Small intestine (tissue), 16 donors: ENCODE data around the gene BOLA3. TPM values are rescaled to one million over a fixed set of nuclear protein-coding genes. Genes with fewer than 3 reads are reported as not detected.
"Not testable (repeated sequence)": the region's sequence is repeated elsewhere in the genome, so short reads cannot be mapped to it uniquely, and the experiment has no call there.

Experiments
- DNase-seq, 2 donors: peaks; one replicate each; pipeline versions ENCODE4 v3.0.0 to v3.0.0-alpha.2; 2013
- FAIRE-seq: peaks from 2 replicates; lab custom pipeline; 2012; peaks lifted over from hg19 to GRCh38; lab: Jason Lieb, UNC
- H3K27ac ChIP-seq, 3 donors: one replicate each; pipeline ENCODE4 v1.5.1; 2013; ENCODE audit warnings: low read length in 2 of 3, mild to moderate bottlenecking in 2 of 3, control low read depth in 1 of 3, inconsistent platforms in 1 of 3, low read depth in 1 of 3, moderate library complexity in 1 of 3
- H3K27me3 ChIP-seq, 3 donors: one replicate each; pipeline ENCODE4 v1.6.1; 2013; ENCODE audit warnings: low read length in 3 of 3, inconsistent platforms in 1 of 3; ENCODE audit not compliant: control insufficient read depth in 3 of 3, insufficient read depth in 3 of 3
- H3K36me3 ChIP-seq, 3 donors: one replicate each; pipeline ENCODE4 v1.6.1; 2013; ENCODE audit warnings: low read length in 3 of 3, inconsistent platforms in 1 of 3, low read depth in 1 of 3, mild to moderate bottlenecking in 1 of 3, moderate library complexity in 1 of 3; ENCODE audit not compliant: control insufficient read depth in 3 of 3, insufficient read depth in 2 of 3
- H3K4me1 ChIP-seq, 3 donors: one replicate each; pipeline ENCODE4 v1.6.1; 2013; ENCODE audit warnings: low read length in 2 of 3, inconsistent platforms in 1 of 3, low read depth in 1 of 3, mild to moderate bottlenecking in 1 of 3, moderate library complexity in 1 of 3; ENCODE audit not compliant: control insufficient read depth in 3 of 3, insufficient read depth in 2 of 3
- H3K4me3 ChIP-seq, 3 donors: one replicate each; pipeline ENCODE4 v1.5.1; 2013; ENCODE audit warnings: low read length in 3 of 3, control low read depth in 1 of 3, inconsistent platforms in 1 of 3, low read depth in 1 of 3, mild to moderate bottlenecking in 1 of 3, moderate library complexity in 1 of 3
- H3K9me3 ChIP-seq, 2 donors: one replicate each; pipeline ENCODE4 v1.6.1; 2013; ENCODE audit warnings: low read depth in 1 of 2, low read length in 1 of 2; ENCODE audit not compliant: control insufficient read depth in 2 of 2, insufficient read depth in 1 of 2
- WGBS, 3 donors: extraction: QIAGEN DNeasy Blood & Tissue Kit; methylation state at CpG; one replicate each; pipeline ENCODE4 v1.1.7; 2013; 5-methylcytosine and 5-hydroxymethylcytosine counted together
- long read RNA-seq, 10 donors: transcript quantifications; one replicate each; lab custom pipeline, GENCODE V29; 2026
- polyA plus RNA-seq, 4 donors: library from polyadenylated mRNA; stranded (reverse) in 3 of 4; unstranded in 1 of 4; fragments of 200-250 nt in 3 of 4; fragments of 120-200 nt in 1 of 4; gene quantifications; one replicate each; pipeline versions ENCODE4 v1.2.1 to v1.2.3, GENCODE V29; 2013
- donor health status: healthy with polysubstance abuse.
- donor health status: control.
- donor health status: control.
- donor health status: Bipolar disorder and iron deficiency.
- donor health status: healthy.

BOLA3 gene
- polyA plus RNA-seq = 10 to 100 TPM; 26.4 to 75.8 (median 60.0) TPM
- long read RNA-seq, donor 1 = 0 reads
- long read RNA-seq, donor 2, transcript BOLA3-202 (4 exons, 639 nt) = major isoform, 7 of 12 reads
- long read RNA-seq, donor 2, partial matches to known transcripts = 0 of 12 reads
- long read RNA-seq, donor 2, other reads (novel, unspliced or antisense) = 0 of 12 reads
- long read RNA-seq, donor 3, transcript BOLA3-202 (4 exons, 639 nt) = major isoform, 11 of 21 reads
- long read RNA-seq, donor 3, transcript BOLA3-201 (3 exons, 444 nt) = minor isoform, 7 of 21 reads
- long read RNA-seq, donor 3, partial matches to known transcripts = 0 of 21 reads
- long read RNA-seq, donor 3, other reads (novel, unspliced or antisense) = 0 of 21 reads
- long read RNA-seq, donor 4, partial matches to known transcripts = 0 of 1 reads
- long read RNA-seq, donor 4, other reads (novel, unspliced or antisense) = 0 of 1 reads
- long read RNA-seq, donor 5, partial matches to known transcripts = 0 of 6 reads
- long read RNA-seq, donor 5, other reads (novel, unspliced or antisense) = 0 of 6 reads
- long read RNA-seq, donor 6, transcript BOLA3-201 (3 exons, 444 nt) = minor isoform, 9 of 21 reads
- long read RNA-seq, donor 6, transcript BOLA3-202 (4 exons, 639 nt) = major isoform, 12 of 21 reads
- long read RNA-seq, donor 6, partial matches to known transcripts = 0 of 21 reads
- long read RNA-seq, donor 6, other reads (novel, unspliced or antisense) = 0 of 21 reads
- long read RNA-seq, donor 7 = 0 reads
- long read RNA-seq, donor 8, partial matches to known transcripts = 0 of 5 reads
- long read RNA-seq, donor 8, other reads (novel, unspliced or antisense) = 0 of 5 reads
- long read RNA-seq, donor 9, transcript BOLA3-202 (4 exons, 639 nt) = major isoform, 6 of 9 reads
- long read RNA-seq, donor 9, partial matches to known transcripts = 0 of 9 reads
- long read RNA-seq, donor 9, other reads (novel, unspliced or antisense) = 0 of 9 reads
- long read RNA-seq, donor 10, transcript BOLA3-202 (4 exons, 639 nt) = major isoform, 11 of 23 reads
- long read RNA-seq, donor 10, transcript BOLA3-201 (3 exons, 444 nt) = minor isoform, 7 of 23 reads
- long read RNA-seq, donor 10, partial matches to known transcripts = 0 of 23 reads
- long read RNA-seq, donor 10, other reads (novel, unspliced or antisense) = 0 of 23 reads

DNA sequence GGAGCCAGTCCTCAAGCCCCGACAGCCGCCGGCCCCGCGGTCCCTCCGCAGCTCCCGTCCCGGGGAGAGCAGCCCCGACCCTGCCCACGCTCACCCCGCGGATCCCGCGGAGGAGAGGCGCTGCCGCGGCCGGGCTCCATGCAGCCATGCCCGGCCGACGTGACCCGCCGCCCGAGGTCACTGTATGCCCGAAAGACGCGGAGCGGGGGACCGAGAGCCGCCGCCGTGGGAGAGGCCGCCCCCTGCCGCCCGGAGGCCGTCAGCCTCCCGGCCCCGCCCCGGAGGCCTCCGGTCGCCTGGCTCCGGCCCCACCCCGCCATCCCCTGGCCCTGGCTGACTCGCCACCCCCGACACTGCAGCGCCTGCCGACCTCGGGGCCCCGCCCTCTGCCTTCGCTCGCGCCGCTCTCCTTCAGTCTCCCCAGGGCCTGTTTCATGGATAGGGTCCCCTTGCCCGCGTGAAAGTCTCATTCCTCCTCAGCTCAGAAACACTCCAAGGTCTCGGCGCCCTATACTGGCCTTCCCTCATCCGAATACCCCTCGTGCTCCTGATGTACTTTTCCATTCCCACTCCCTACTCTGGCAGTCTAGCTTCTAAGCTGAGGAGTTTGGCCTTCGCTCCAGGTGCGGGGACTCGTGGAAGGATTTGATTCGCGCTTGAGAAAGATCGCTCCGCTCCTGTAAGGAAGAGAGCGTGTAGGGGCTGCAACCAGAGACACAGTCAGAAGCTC, at the start of gene BOLA3:
Gene BOLA3 (minus strand): TSS at position 186 of the 730 bp plus-strand sequence. CDS start 38 bp downstream, at position 148.
- peak within 1 kb of the TSS; percentile 14 to 87 (median 78) for H3K27ac ChIP-seq
- WGBS, 3 donors = 2 to 6% (median 6%) methylated on average over 41 to 67 of the region's 67 CpGs
- no peaks in the 10 kb centered on the region for H3K9me3 ChIP-seq
- no peaks in the 10 kb centered on the region for H3K27me3 ChIP-seq
- H3K36me3 ChIP-seq = peaks cover 0 to 17% (median 0%) of the 10 kb centered on the region in 3 donors
- DNase-seq (peak; percentile 84 to 93), FAIRE-seq (no peak)
- H3K4me1 ChIP-seq = peaks cover 5 to 16% (median 8%) of the 10 kb centered on the region in 3 donors
- peak within 1 kb of the TSS; percentile 75 to 78 (median 76) for H3K4me3 ChIP-seq

DNA sequence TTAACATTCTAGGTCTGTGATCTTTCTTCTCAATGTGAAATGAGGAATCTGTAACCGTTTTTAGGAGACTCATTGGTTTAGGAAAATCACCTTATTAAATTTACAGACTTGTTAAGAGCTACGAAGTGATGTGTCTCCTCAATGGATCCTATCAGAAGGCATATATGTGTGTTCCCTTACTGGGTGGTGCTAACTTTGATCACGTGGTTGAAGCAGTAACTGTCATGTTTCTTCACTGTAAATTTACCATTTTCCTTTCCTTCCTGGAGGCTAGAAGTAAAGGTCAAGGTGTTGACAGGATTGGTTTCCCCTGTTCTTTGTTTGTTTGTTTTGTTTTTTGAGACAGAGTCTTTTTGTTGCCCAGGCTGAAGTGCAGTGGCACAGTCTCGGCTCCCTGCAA, 49.3 kb upstream of the BOLA3 start:
- Histone ChIP-seq H3K4me3 (no peak overlapping the region), H3K36me3 (no peaks in the 10 kb centered on the region), H3K4me1 (peaks cover 0 to 4% (median 4%) of the 10 kb centered on the region in 3 donors), H3K27me3 (peaks cover 0 to 14% (median 0%) of the 10 kb centered on the region in 3 donors), H3K27ac (no peak overlapping the region), H3K9me3 (peaks cover 0 to 5% of the 10 kb centered on the region in 2 donors)
- FAIRE-seq (no peak), DNase-seq (no peak)
- 80 to 83% (median 82%) methylated on average over 4 of the region's 4 CpGs for WGBS, 3 donors

DNA sequence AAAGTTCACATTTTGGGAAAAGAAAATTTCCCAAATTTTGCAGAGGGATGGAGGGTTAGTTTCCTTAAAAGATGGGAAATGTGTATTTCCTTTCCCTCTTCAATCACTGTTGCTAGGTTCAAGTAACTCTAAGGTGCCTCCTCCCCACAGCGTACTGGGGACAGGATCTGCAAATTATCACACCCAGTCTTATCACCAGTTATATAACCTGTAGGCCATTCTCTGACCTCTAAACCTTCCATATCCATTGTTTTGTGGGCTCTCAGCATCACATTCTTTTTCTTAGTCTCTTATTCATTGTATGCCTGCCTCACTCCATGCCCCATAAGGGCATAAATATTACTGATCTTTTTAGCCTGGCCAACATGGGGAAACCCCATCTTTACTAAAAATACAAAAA, 47.1 kb upstream of the BOLA3 start:
- H3K27me3 ChIP-seq = peaks cover 0 to 14% (median 0%) of the 10 kb centered on the region in 3 donors
- H3K27ac ChIP-seq = no peak overlapping the region
- H3K9me3 ChIP-seq = peaks cover 0 to 5% of the 10 kb centered on the region in 2 donors
- H3K36me3 ChIP-seq = no peaks in the 10 kb centered on the region
- peaks cover 0 to 4% (median 2%) of the 10 kb centered on the region in 3 donors for H3K4me1 ChIP-seq
- no peak overlapping the region for H3K4me3 ChIP-seq
- 28 to 56% (median 38%) methylated on average over 1 of the region's 1 CpG for WGBS, 3 donors
- FAIRE-seq (no peak), DNase-seq (peak in 1 of 2 donors; percentile 67)

DNA sequence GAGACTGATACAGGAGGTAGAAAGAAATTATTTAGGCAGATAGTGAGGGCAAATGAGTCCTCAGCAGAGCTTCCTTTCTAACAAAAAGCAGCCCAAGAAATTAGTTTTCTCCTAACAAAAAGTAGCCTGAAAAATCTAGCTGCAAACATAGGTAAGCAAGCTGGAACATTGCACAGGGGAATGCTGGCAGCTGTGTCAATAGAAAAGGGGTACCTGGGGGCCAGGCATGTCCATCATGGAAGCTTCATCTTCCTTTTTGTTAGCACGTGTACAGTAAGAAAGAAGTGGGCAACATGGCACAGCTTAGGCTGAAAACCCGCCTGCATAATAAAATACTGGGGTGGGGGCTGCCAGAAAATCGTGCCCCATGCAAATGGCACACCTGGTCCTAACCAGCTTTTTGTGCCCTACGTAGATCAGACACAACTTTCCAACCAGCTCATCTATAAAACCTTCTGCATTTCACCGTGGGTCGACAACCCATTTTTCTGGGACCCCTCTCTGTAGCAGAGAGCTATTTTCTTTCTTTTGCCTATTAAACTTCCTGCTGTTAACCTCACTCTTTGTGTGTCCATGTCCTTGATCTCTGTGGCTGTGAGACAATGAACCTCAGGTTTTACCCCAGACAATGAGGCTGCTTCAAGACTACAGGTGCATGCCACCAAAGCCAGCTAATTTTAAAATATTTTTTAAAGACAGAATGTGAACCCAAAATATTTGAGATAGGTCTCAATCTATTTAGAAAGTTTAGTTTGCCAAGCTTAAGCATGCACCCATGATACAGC, 44.1 kb upstream of the BOLA3 start:
- Histone ChIP-seq H3K9me3 (no peaks in the 10 kb centered on the region), H3K36me3 (no peaks in the 10 kb centered on the region), H3K4me3 (no peak overlapping the region), H3K4me1 (no peaks in the 10 kb centered on the region), H3K27ac (no peak overlapping the region), H3K27me3 (no peaks in the 10 kb centered on the region)
- WGBS, 3 donors = 69 to 81% (median 76%) methylated on average over 6 of the region's 6 CpGs
- FAIRE-seq = no peak
- DNase-seq = no peak

- H3K36me3 ChIP-seq = no peaks in the 10 kb centered on the region
- 90 to 97% (median 93%) methylated on average over 3 of the region's 3 CpGs for WGBS, 3 donors
Observed at GRCh38 chr2:74188696-74189095, 41.0 kb upstream of the BOLA3 start.

DNA sequence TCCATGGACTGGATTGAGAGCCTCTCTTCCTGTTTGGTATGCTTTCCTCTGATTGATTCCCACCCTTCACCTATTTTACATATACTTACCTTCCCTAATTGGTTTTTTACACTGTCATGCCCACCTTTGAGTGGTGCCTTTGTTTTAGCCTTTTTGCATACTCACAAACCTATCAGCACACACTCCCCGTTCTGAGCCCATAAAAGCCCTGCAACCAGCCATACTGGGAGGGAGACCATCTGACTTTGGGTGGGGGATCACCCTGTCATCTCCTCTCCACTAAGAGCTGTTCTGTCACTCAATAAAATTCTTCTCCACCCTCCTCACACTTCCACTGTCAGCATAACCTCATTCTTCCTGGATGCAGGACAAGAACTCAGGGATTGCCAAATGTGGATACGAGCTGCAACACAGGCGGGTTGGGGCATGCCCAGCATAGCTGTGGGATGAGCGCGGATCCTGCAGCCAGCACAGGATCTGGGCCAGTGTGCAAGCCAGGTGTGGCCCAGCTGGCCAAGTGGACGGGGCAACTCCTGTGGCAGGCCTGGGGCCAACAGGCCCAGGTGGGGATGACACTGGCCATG, 40.4 kb upstream of the BOLA3 start:
- no peaks in the 10 kb centered on the region for H3K9me3 ChIP-seq
- H3K27ac ChIP-seq = no peak overlapping the region
- DNase-seq (no peak), FAIRE-seq (no peak)
- 87 to 94% (median 90%) methylated on average over 6 of the region's 6 CpGs for WGBS, 3 donors
- H3K4me3 ChIP-seq = no peak overlapping the region
- no peaks in the 10 kb centered on the region for H3K36me3 ChIP-seq
- no peaks in the 10 kb centered on the region for H3K27me3 ChIP-seq
- no peaks in the 10 kb centered on the region for H3K4me1 ChIP-seq

More at GRCh38 chr2:74188696-74189095, 41.0 kb upstream of the BOLA3 start:
- no peak overlapping the region for H3K27ac ChIP-seq
- H3K9me3 ChIP-seq = no peaks in the 10 kb centered on the region
- no peak overlapping the region for H3K4me3 ChIP-seq
- FAIRE-seq = no peak
- H3K4me1 ChIP-seq = no peaks in the 10 kb centered on the region
- no peak for DNase-seq
- no peaks in the 10 kb centered on the region for H3K27me3 ChIP-seq

- 94 to 96% (median 95%) methylated on average over 15 of the region's 15 CpGs for WGBS, 3 donors
- H3K36me3 ChIP-seq, H3K27me3 ChIP-seq, H3K4me3 ChIP-seq, H3K9me3 ChIP-seq, FAIRE-seq, H3K27ac ChIP-seq, H3K4me1 ChIP-seq, DNase-seq: not testable (repeated sequence)
Observed at GRCh38 chr2:74186706-74187105, 39.0 kb upstream of the BOLA3 start.
